ENCODE data around the gene TROAP.
"Not testable (repeated sequence)": the region's sequence is repeated elsewhere in the genome, so short reads cannot be mapped to it uniquely, and the experiment has no call there.

The TROAP gene

GRCh38 chr12:49330631-49331379, 7.8 kb downstream of the TROAP start:
- DNase-seq = no peak

GRCh38 chr12:49331380-49332222, 8.5 kb downstream of the TROAP start:
- DNase-seq = no peak

- DNase-seq = no peak
Measured at GRCh38 chr12:49332441-49332861, 9.4 kb downstream of the TROAP start.

- no peak for DNase-seq
Measured at GRCh38 chr12:49332891-49333371, 9.9 kb downstream of the TROAP start.

GRCh38 chr12:49333778-49334177, 10.7 kb downstream of the TROAP start:
- not testable (repeated sequence) for DNase-seq

GRCh38 chr12:49334226-49334625, 11.2 kb downstream of the TROAP start:
- no peak for DNase-seq

GRCh38 chr12:49334681-49335080, 11.6 kb downstream of the TROAP start:
- DNase-seq = no peak

GRCh38 chr12:49335118-49335954, 12.3 kb downstream of the TROAP start:
- no peak for DNase-seq

- DNase-seq = no peak
Measured at GRCh38 chr12:49335955-49336644, 13.0 kb downstream of the TROAP start.

GRCh38 chr12:49336645-49337584, 13.9 kb downstream of the TROAP start, which contains the start of gene C1QL4:
Gene C1QL4 (minus strand): TSS chr12:49337188. CDS start chr12:49336477, 711 bp downstream.
- peak; percentile 93 to 94 for DNase-seq

GRCh38 chr12:49338830-49339463, 15.9 kb downstream of the TROAP start:
- no peak for DNase-seq

GRCh38 chr12:49339464-49339861, 16.4 kb downstream of the TROAP start:
- DNase-seq = no peak

GRCh38 chr12:49340095-49340870, 17.2 kb downstream of the TROAP start:
- no peak for DNase-seq

GRCh38 chr12:49340971-49341776, 18.1 kb downstream of the TROAP start:
- no peak for DNase-seq

- DNase-seq = no peak
Measured at GRCh38 chr12:49341777-49342065, 18.7 kb downstream of the TROAP start.

GRCh38 chr12:49342066-49342913, 19.2 kb downstream of the TROAP start:
- peak; percentile 89 to 93 for DNase-seq

- DNase-seq = peak; percentile 41 to 58
Measured at GRCh38 chr12:49342914-49343731, 20.1 kb downstream of the TROAP start.
